Mesenchymal stem cell (in vitro differentiated cells and primary cell): ENCODE measurements around the gene PRKAG2.

Experiments
- DNase-seq: peaks from one replicate; pipeline ENCODE4 v3.0.0-alpha.2; 2013
- H2AFZ ChIP-seq: one replicate; pipeline ENCODE4 v1.6.1; 2013; ENCODE audit warnings: low read depth, mild to moderate bottlenecking, control low read depth, inconsistent platforms, low read length, moderate library complexity
- H2AK5ac ChIP-seq: 2 replicates; pipeline ENCODE4 v1.6.1; 2013; ENCODE audit warnings: low read length, moderate library complexity, mild to moderate bottlenecking, inconsistent platforms; ENCODE audit not compliant: severe bottlenecking
- H2BK120ac ChIP-seq: one replicate; pipeline ENCODE4 v1.6.1; 2013; ENCODE audit warnings: low read depth, mild to moderate bottlenecking, inconsistent platforms, low read length, moderate library complexity
- H2BK12ac ChIP-seq, 2 experiments: one replicate each; pipeline ENCODE4 v1.6.1; 2013; ENCODE audit warnings: inconsistent platforms in 2 of 2, low read length in 2 of 2, mild to moderate bottlenecking in 2 of 2, moderate library complexity in 2 of 2, control low read depth in 1 of 2
- H2BK15ac ChIP-seq: one replicate; pipeline ENCODE4 v1.6.1; 2013; ENCODE audit warnings: mild to moderate bottlenecking, low read depth, inconsistent platforms; ENCODE audit not compliant: poor library complexity, severe bottlenecking
- H2BK5ac ChIP-seq: 2 replicates; pipeline ENCODE4 v1.6.1; 2013; ENCODE audit warnings: low read depth, mild to moderate bottlenecking, low read length, control low read depth, inconsistent platforms; ENCODE audit not compliant: poor library complexity, severe bottlenecking
- H3K14ac ChIP-seq, 2 experiments: one replicate each; pipeline ENCODE4 v1.6.1; 2013; ENCODE audit warnings: inconsistent platforms in 2 of 2, low read length in 2 of 2, control low read depth in 1 of 2, mild to moderate bottlenecking in 1 of 2, moderate library complexity in 1 of 2
- H3K18ac ChIP-seq, 2 experiments: one replicate each; pipeline ENCODE4 v1.6.1; 2013; ENCODE audit warnings: inconsistent platforms in 2 of 2, low read length in 2 of 2, control low read depth in 1 of 2, low read depth in 1 of 2, mild to moderate bottlenecking in 1 of 2
- H3K23ac ChIP-seq, 2 experiments: one replicate each; pipeline ENCODE4 v1.6.1; 2013; ENCODE audit warnings: inconsistent platforms in 2 of 2, low read length in 2 of 2, mild to moderate bottlenecking in 2 of 2, moderate library complexity in 2 of 2, control low read depth in 1 of 2
- H3K27ac ChIP-seq: 2 replicates; pipeline ENCODE4 v1.5.1; 2013; ENCODE audit warnings: mild to moderate bottlenecking, moderate library complexity, low read length, control low read depth, inconsistent platforms; ENCODE audit not compliant: poor library complexity, severe bottlenecking
- H3K27me3 ChIP-seq, 2 experiments: 2 replicates each; pipeline versions ENCODE4 v1.6.1 to v1.7.0; 2013; ENCODE audit warnings: low read length in 2 of 2, mild to moderate bottlenecking in 2 of 2, moderate library complexity in 2 of 2, control low read depth in 1 of 2, inconsistent platforms in 1 of 2; ENCODE audit not compliant: control insufficient read depth in 1 of 2, insufficient read depth in 1 of 2
- H3K36me3 ChIP-seq, 2 experiments: 2 replicates each; pipeline versions ENCODE4 v1.6.1 to v1.7.0; 2013; ENCODE audit warnings: low read length in 2 of 2, control low read depth in 1 of 2, inconsistent platforms in 1 of 2, low read depth in 1 of 2, mild to moderate bottlenecking in 1 of 2; ENCODE audit not compliant: insufficient read depth in 2 of 2, control insufficient read depth in 1 of 2
- H3K4ac ChIP-seq, 2 experiments: one replicate each; pipeline ENCODE4 v1.6.1; 2013; ENCODE audit warnings: inconsistent platforms in 2 of 2, low read length in 2 of 2, mild to moderate bottlenecking in 2 of 2, moderate library complexity in 2 of 2, control low read depth in 1 of 2, low read depth in 1 of 2
- H3K4me1 ChIP-seq: 2 replicates; pipeline ENCODE4 v1.6.1; 2013; ENCODE audit warnings: low read depth, low read length, control low read depth; ENCODE audit not compliant: control insufficient read depth, insufficient read depth
- H3K4me2 ChIP-seq: 2 replicates; pipeline ENCODE4 v1.6.1; 2013; ENCODE audit warnings: low read length, mild to moderate bottlenecking, inconsistent platforms; ENCODE audit not compliant: poor library complexity, severe bottlenecking
- H3K4me3 ChIP-seq, 2 experiments: 2 replicates each; pipeline versions ENCODE4 v1.5.1 to v1.7.0; 2013; ENCODE audit warnings: low read length in 2 of 2, mild to moderate bottlenecking in 2 of 2, control low read depth in 1 of 2, low read depth in 1 of 2; ENCODE audit not compliant: insufficient read depth in 1 of 2
- H3K79me1 ChIP-seq: replicated peaks from 2 replicates; pipeline ENCODE4 v1.6.1; 2013; ENCODE audit warnings: mild to moderate bottlenecking, control low read depth, low read length, inconsistent platforms; ENCODE audit not compliant: poor library complexity, severe bottlenecking
- H3K9ac ChIP-seq: 2 replicates; pipeline ENCODE4 v1.7.0; 2013; ENCODE audit warnings: mild to moderate bottlenecking, low read length, moderate library complexity
- H3K9me3 ChIP-seq: 2 replicates; pipeline ENCODE4 v1.7.0; 2013; ENCODE audit warnings: mild to moderate bottlenecking, low read length; ENCODE audit not compliant: control insufficient read depth
- H4K8ac ChIP-seq: one replicate; pipeline ENCODE4 v1.6.1; 2013; ENCODE audit warnings: inconsistent platforms, mild to moderate bottlenecking, low read length, moderate library complexity
- H4K91ac ChIP-seq: one replicate; pipeline ENCODE4 v1.6.1; 2013; ENCODE audit warnings: mild to moderate bottlenecking, low read length, inconsistent platforms
- WGBS: methylation state at CpG from one replicate; pipeline ENCODE4 v1.1.7; 2013; ENCODE audit warnings: mixed read lengths; 5-methylcytosine and 5-hydroxymethylcytosine counted together

The PRKAG2 gene

DNA sequence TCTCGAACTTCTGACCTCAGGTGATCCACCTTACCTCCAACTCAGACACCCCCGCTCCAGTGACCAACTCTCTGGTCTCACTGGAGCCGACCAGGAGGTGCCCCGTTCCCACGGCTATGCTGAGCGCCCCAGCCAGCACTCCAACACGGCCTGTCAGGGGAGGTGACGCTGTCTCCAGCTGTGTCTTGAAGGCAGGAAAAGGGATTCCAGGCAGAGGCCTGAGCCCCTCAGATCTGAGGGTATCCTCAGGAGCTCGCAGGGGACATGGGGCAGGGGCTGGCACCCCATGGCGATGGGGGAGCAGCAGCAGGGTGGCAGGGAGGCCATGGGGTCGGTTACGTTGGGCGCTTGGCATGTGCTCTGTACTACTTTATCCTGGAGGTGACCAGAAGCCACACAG is 262.9 kb downstream of the PRKAG2 start:
- H3K18ac ChIP-seq, result no peak overlapping the region
- WGBS, result 96% methylated on average over 13 of the region's 13 CpGs
- H3K4me2 ChIP-seq, result no peak overlapping the region
- no peak overlapping the region for H2BK12ac ChIP-seq
- H3K36me3 ChIP-seq, result peaks cover 0 to 49% of the 10 kb centered on the region in 2 experiments
- H2AK5ac ChIP-seq, result no peak overlapping the region
- no peaks in the 10 kb centered on the region for H3K9me3 ChIP-seq
- no peak overlapping the region for H3K4ac ChIP-seq
- no peaks in the 10 kb centered on the region for H3K27me3 ChIP-seq
- H3K79me1 ChIP-seq, result peaks cover 29% of the 10 kb centered on the region
- H4K8ac ChIP-seq, result no peak overlapping the region
- no peak overlapping the region for H2AFZ ChIP-seq
- H2BK120ac ChIP-seq, result no peak overlapping the region
- no peak overlapping the region for H3K23ac ChIP-seq
- H4K91ac ChIP-seq, result no peak overlapping the region
- no peak overlapping the region for H3K9ac ChIP-seq
- H2BK15ac ChIP-seq, result no peak overlapping the region
- H3K4me3 ChIP-seq, result no peak overlapping the region
- no peak for DNase-seq
- peaks cover 8% of the 10 kb centered on the region for H3K4me1 ChIP-seq
- H2BK5ac ChIP-seq, result no peak overlapping the region
- H3K27ac ChIP-seq, result no peak overlapping the region
- H3K14ac ChIP-seq, result no peak overlapping the region

DNA sequence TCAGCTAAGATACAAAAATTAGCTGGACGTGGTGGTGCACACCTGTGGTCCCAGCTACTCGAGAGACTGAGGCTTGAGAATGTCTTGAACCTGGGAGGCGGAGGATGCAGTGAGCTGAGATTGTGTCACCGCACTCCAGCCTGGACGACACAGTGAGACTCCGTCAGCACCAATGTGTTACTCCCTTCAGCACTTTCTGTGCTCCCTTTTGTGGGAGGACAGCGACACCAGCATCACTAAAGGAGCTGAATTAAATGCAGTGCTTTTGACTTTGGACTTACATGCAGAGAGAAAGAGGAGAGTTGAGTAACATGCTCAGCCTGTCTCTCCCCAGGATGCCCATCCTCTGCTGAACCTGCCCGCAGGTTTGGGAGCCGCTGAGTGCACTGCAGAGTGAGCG is 265.0 kb downstream of the PRKAG2 start:
- no peak overlapping the region for H2BK5ac ChIP-seq
- WGBS, result 97% methylated on average over 10 of the region's 10 CpGs
- no peak overlapping the region for H2AK5ac ChIP-seq
- no peak overlapping the region for H2BK12ac ChIP-seq
- peaks cover 16% of the 10 kb centered on the region for H3K4me1 ChIP-seq
- H3K18ac ChIP-seq, result no peak overlapping the region
- DNase-seq, result no peak
- no peak overlapping the region for H3K9ac ChIP-seq
- H2BK120ac ChIP-seq, result no peak overlapping the region
- no peak overlapping the region for H3K23ac ChIP-seq
- H4K8ac ChIP-seq, result no peak overlapping the region
- H4K91ac ChIP-seq, result no peak overlapping the region
- peaks cover 0 to 49% of the 10 kb centered on the region in 2 experiments for H3K36me3 ChIP-seq
- H3K4ac ChIP-seq, result no peak overlapping the region
- H3K14ac ChIP-seq, result no peak overlapping the region
- H3K79me1 ChIP-seq, result peaks cover 26% of the 10 kb centered on the region
- no peak overlapping the region for H3K4me2 ChIP-seq
- no peak overlapping the region for H3K4me3 ChIP-seq
- no peak overlapping the region for H3K27ac ChIP-seq
- H2AFZ ChIP-seq, result no peak overlapping the region
- H3K27me3 ChIP-seq, result no peaks in the 10 kb centered on the region
- H2BK15ac ChIP-seq, result no peak overlapping the region
- no peaks in the 10 kb centered on the region for H3K9me3 ChIP-seq

DNA sequence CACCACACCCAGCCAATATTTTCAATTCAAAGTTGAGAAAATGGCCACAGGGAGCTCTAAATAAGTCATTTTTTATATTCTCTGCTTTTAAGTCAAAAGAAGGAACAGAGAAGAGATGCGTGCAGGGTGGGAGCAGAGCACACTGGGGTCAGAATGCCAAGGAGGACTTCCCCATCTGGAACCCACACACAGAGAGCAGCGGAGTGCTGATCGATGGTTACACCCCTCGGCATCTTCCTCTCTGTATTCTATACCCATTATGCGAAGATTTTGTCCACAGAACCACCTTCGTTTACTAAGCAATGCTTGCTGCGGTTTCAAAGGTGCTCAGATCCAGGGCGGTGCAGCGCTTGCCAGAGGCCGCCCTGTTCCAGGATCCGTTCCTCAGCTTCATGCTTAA is 265.9 kb downstream of the PRKAG2 start:
- Histone ChIP-seq H2BK120ac (no peak overlapping the region), H3K14ac (no peak overlapping the region), H3K9ac (no peak overlapping the region), H3K23ac (no peak overlapping the region), H3K27ac (no peak overlapping the region), H3K9me3 (no peaks in the 10 kb centered on the region), H2AFZ (no peak overlapping the region), H2AK5ac (no peak overlapping the region), H2BK15ac (no peak overlapping the region), H3K4me2 (no peak overlapping the region), H3K27me3 (no peaks in the 10 kb centered on the region), H2BK12ac (no peak overlapping the region), H4K8ac (no peak overlapping the region), H2BK5ac (no peak overlapping the region), H3K4me3 (no peak overlapping the region), H3K4me1 (peaks cover 14% of the 10 kb centered on the region), H4K91ac (no peak overlapping the region), H3K36me3 (peaks cover 0 to 42% of the 10 kb centered on the region in 2 experiments), H3K18ac (no peak overlapping the region), H3K79me1 (peaks cover 23% of the 10 kb centered on the region), H3K4ac (no peak overlapping the region)
- WGBS, result 97% methylated on average over 11 of the region's 11 CpGs
- DNase-seq, result no peak

DNA sequence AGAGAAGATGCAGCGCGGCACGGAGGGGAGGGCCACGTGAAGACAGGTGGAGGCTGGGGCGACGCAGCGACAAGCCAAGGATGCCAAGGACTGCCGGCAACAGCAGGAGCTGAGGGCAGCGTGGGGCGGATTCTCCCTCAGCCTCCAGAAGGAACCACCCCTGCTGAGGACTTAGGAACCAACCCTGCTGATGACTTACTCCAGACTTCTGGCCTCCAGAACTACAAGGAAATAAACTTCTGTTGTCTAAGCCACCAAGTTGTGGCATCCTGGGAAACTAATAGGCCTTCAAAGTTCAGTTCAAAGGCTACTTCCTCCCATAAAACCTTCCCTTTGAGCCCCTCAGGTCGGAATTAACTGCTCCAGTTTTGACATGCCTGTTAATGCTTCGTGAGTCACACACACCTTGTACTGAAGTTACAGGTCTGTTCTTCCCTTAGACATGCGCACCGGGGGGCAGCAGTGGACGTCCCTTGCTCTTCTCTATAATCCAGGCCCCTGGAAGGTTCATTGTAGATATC is 268.8 kb downstream of the PRKAG2 start:
- H2BK12ac ChIP-seq, result no peak overlapping the region
- H2AK5ac ChIP-seq, result peak overlapping the region; percentile 18
- H3K4me2 ChIP-seq, result no peak overlapping the region
- no peak overlapping the region for H3K4ac ChIP-seq
- H2BK120ac ChIP-seq, result no peak overlapping the region
- peak overlapping the region; percentile 14 for H4K8ac ChIP-seq
- H3K14ac ChIP-seq, result no peak overlapping the region
- H3K36me3 ChIP-seq, result peaks cover 5 to 37% of the 10 kb centered on the region in 2 experiments
- H3K4me3 ChIP-seq, result no peak overlapping the region
- H3K9me3 ChIP-seq, result no peaks in the 10 kb centered on the region
- no peak overlapping the region for H3K9ac ChIP-seq
- H2BK5ac ChIP-seq, result no peak overlapping the region
- peaks cover 10% of the 10 kb centered on the region for H3K4me1 ChIP-seq
- no peaks in the 10 kb centered on the region for H3K27me3 ChIP-seq
- H2BK15ac ChIP-seq, result no peak overlapping the region
- no peak for DNase-seq
- no peak overlapping the region for H3K23ac ChIP-seq
- WGBS, result 86% methylated on average over 15 of the region's 15 CpGs
- H2AFZ ChIP-seq, result no peak overlapping the region
- no peak overlapping the region for H3K18ac ChIP-seq
- peaks cover 26% of the 10 kb centered on the region for H3K79me1 ChIP-seq
- no peak overlapping the region for H3K27ac ChIP-seq
- no peak overlapping the region for H4K91ac ChIP-seq
